HG03025 (cell line): ENCODE data around the gene TNP2.

ENCODE experiments used
- ATAC-seq: cut with Tn5 transposase; IDR thresholded peaks from one replicate; pipeline ENCODE4 v1.9.1; 2021; ENCODE audit warnings: mild to moderate bottlenecking, moderate library complexity; ENCODE audit not compliant: unreplicated experiment, low FRiP score

The TNP2 gene

GRCh38 chr16:11278681-11279628 is 9.8 kb upstream of the TNP2 start:
- ATAC-seq: no peak

GRCh38 chr16:11277607-11278337 is 8.6 kb upstream of the TNP2 start:
- no peak for ATAC-seq

GRCh38 chr16:11276896-11277593 is 7.9 kb upstream of the TNP2 start:
- no peak for ATAC-seq

GRCh38 chr16:11276143-11276895 is 7.2 kb upstream of the TNP2 start, which contains the start of gene PRM2:
PRM2 (minus strand) TSS chr16:11276480; CDS start chr16:11276370, 110 bp downstream.
- ATAC-seq: no peak

DNA sequence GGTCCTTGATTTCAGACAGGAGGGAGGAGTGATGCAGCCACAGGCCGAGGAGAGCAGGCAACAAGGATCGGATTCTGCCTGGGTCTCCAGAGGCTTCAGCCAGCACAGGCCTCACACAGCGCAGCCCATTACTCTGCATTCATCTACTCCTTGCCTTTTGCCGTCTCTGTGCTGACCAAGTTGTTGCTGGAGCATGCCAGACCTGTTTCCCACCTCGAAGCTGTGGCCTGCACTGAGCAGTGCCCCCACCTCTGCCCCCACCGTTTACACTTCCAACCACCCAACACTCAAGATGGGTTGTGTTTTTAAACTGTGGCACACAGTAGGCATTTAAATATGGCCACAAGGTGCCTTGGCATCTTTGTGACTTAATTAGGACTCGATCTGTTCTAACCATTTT is 5.8 kb upstream of the TNP2 start:
- ATAC-seq: no peak

DNA sequence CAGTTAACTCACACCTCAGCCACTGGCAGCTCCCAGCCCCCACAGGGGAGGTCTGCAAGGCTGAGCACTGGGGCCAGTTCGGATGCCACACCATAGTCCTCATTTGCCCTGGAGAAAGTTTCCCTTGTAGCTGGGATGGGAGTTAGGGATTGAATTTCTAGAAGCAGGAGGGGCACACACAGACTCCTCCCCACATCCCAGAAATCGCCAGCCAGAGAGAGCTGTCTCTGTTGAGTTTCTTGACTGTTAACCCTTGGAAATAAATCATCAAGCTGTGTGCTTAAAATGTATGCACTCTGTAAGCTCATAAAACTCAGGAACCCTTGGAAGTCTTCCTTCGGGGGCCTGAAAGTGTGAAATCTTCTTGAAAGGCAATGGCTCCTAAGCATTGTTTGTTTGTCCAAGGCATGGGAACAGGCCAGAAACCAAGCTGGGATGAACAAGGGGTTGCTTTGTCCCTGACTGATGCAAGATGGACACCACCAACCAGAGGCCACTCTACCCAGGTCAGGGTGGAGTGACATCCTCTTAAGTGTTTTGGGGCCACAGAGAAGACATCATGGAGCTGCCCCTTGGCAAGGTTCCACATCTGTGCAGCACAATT is 4.7 kb upstream of the TNP2 start:
- no peak for ATAC-seq

DNA sequence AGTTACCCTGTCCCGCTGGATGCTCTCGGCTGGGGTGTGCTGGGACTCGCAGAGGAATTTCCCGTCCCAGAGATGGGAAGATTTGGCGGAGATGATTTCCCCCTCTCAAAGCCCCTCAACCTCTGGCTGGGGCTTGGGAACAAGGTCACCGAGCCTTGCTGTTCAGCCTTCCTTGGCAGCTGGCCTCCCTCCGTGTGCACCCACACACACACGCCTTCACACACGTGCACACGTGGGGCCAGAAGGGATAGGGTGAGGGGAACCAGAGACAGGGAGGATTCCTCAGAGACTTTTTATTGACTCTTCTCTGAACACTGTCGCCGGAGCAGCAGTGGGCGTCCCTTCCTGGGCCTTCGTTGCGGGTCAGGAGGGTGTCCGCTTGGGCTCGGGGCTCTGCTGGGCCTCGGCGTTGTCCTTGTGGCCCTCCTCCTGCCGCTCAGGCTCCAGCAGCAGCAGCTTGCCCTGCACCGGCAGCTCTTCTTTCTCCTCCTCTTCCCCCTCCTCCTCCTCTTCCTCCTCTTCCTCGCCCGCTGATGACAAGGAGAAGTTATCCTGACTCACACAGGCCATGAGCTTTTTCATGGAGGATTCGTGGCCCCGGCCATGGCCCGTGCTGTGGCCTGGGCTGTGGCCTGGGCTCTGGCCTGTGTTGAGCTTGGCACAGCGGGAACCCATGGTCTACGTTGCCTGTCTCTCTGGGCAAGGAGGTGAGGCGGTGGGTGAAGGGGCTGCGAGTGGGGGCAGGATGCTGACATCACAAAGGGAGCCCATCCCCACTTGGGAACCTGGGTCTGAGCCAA is 4.0 kb upstream of the TNP2 start, which contains the start of gene PRM3:
TSS of gene PRM3 (minus strand) at position 709 of the 800 bp plus-strand sequence. CDS start at position 675, 34 bp downstream.
- no peak for ATAC-seq

- ATAC-seq: no peak
Measured at GRCh38 chr16:11272484-11272883, 3.4 kb upstream of the TNP2 start.

- ATAC-seq: no peak
Measured at GRCh38 chr16:11271610-11272009, 2.5 kb upstream of the TNP2 start.

- no peak for ATAC-seq
Measured at GRCh38 chr16:11270602-11271162, 1.6 kb upstream of the TNP2 start.

GRCh38 chr16:11265124-11265523 is 4.0 kb downstream of the TNP2 start:
- no peak for ATAC-seq

GRCh38 chr16:11264155-11264832 is 4.8 kb downstream of the TNP2 start:
- no peak for ATAC-seq

- no peak for ATAC-seq
Measured at GRCh38 chr16:11263737-11264136, 5.4 kb downstream of the TNP2 start.

DNA sequence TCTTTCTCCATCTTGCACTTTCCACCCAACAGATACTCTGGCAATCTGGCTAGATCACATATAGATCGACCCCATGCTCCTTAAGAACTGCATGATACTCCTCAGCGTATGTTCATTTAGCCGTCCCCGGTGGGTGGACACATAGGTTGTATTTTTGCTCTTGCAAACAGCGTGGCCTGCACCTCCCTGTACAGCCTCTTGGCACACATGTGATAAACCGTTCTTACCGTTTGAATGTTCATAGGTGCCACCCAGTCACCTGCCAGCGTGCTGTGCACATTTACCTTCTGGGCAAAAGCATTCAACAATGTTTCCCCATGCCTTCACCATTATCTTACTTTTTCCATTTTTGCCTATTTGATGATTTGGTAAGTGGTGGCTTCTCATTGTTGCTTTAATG is 6.2 kb downstream of the TNP2 start:
- ATAC-seq: no peak

DNA sequence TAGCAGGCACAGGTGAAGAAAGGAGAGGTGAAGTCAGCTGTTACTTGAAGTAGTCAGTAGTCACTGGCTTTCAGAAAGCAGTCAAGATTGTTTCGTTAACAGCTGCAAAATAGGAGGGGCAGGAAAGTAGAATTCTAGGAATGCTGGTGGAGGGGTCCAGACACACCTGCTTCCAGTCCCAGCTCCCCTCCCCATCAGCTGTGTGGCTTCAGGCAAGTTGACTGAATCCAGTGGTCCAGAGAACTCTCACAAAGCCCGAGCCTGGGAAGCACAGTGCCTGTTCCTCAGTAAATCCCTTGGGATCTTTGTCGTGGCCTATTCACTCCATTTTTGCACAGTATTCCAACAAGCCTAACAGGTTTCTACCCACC is 8.5 kb downstream of the TNP2 start:
- ATAC-seq: no peak

- no peak for ATAC-seq
Measured at GRCh38 chr16:11259655-11260595, 9.2 kb downstream of the TNP2 start.
